ENCODE results near the gene TUSC7. TPM values are rescaled to one million over a fixed set of nuclear protein-coding genes. Genes with fewer than 3 reads are reported as not detected.

Gene TUSC7
- total RNA-seq, 6 experiments from 2014 or later: not detected

- no peak for DNase-seq
- Histone ChIP-seq H3K27ac (no peak overlapping the region), H3K4me1 (no peaks in the 10 kb centered on the region), H3K36me3 (no peaks in the 10 kb centered on the region), H3K4me3 (no peak overlapping the region), H3K27me3 (no peaks in the 10 kb centered on the region), H3K9me3 (no peaks in the 10 kb centered on the region)
- TF ChIP-seq, protein P1, sequence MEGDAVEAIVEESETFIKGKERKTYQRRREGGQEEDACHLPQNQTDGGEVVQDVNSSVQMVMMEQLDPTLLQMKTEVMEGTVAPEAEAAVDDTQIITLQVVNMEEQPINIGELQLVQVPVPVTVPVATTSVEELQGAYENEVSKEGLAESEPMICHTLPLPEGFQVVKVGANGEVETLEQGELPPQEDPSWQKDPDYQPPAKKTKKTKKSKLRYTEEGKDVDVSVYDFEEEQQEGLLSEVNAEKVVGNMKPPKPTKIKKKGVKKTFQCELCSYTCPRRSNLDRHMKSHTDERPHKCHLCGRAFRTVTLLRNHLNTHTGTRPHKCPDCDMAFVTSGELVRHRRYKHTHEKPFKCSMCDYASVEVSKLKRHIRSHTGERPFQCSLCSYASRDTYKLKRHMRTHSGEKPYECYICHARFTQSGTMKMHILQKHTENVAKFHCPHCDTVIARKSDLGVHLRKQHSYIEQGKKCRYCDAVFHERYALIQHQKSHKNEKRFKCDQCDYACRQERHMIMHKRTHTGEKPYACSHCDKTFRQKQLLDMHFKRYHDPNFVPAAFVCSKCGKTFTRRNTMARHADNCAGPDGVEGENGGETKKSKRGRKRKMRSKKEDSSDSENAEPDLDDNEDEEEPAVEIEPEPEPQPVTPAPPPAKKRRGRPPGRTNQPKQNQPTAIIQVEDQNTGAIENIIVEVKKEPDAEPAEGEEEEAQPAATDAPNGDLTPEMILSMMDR (IDR thresholded peaks at IDR 0.05): no peak
- TF ChIP-seq POLR2A (IDR thresholded peaks at IDR 0.05): no peak
- intact Hi-C loops (cut with DNase I): no loop called here
- ATAC-seq: no peak
These were observed 8.5 kb upstream of the TUSC7 start for GRCh38 chr3:116701070-116701469.

DNA sequence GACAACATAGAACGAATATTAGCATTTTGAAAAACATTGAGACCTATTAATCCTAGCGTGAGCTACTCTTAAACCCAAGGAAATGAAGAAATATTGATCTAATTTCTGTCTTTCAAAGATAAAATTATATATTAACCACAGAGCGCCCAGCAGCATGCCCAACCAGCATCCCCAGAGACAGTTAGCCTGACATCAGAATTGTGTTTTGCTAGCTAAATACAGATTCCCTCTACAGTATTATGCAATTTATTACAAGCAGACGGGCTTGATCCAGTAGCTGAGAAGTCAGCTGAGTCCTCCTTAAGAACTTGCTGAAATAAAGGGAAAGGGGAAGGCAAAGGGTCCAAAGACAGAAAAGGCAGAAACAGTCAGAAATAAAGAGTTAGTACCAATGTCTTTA is 7.2 kb upstream of the TUSC7 start:
- Histone ChIP-seq H3K4me3 (no peak overlapping the region), H3K27ac (no peak overlapping the region), H3K4me1 (no peaks in the 10 kb centered on the region), H3K27me3 (no peaks in the 10 kb centered on the region), H3K9me3 (no peaks in the 10 kb centered on the region), H3K36me3 (no peaks in the 10 kb centered on the region)
- no peak for DNase-seq
- WGBS (ENCODE audit: insufficient coverage, low coverage, low lambda C conversion rate, missing lambda C conversion rate): 27% methylated on average over 4 of the region's 4 CpGs
- no peak for TF ChIP-seq POLR2A (IDR thresholded peaks at IDR 0.05)
- TF ChIP-seq, protein P1 (IDR thresholded peaks at IDR 0.05): no peak
- intact Hi-C loops (cut with DNase I): no loop called here
- no peak for ATAC-seq

- H3K27ac ChIP-seq: no peak overlapping the region
- 82% methylated on average over 3 of the region's 3 CpGs for WGBS (ENCODE audit: insufficient coverage, low coverage, low lambda C conversion rate, missing lambda C conversion rate)
- no peaks in the 10 kb centered on the region for H3K9me3 ChIP-seq
- no peaks in the 10 kb centered on the region for H3K4me1 ChIP-seq
- no peaks in the 10 kb centered on the region for H3K36me3 ChIP-seq
- no peaks in the 10 kb centered on the region for H3K27me3 ChIP-seq
- no peak for DNase-seq
- intact Hi-C loops (cut with DNase I): no loop called here
- TF ChIP-seq, protein P1 (IDR thresholded peaks at IDR 0.05): no peak
- no peak for TF ChIP-seq POLR2A (IDR thresholded peaks at IDR 0.05)
- ATAC-seq: no peak
- no peak overlapping the region for H3K4me3 ChIP-seq
These were observed 2.0 kb upstream of the TUSC7 start for GRCh38 chr3:116707531-116707930.

- Histone ChIP-seq H3K27ac (no peak overlapping the region), H3K27me3 (no peaks in the 10 kb centered on the region), H3K4me3 (no peak overlapping the region), H3K4me1 (no peaks in the 10 kb centered on the region), H3K36me3 (no peaks in the 10 kb centered on the region), H3K9me3 (no peaks in the 10 kb centered on the region)
- TF ChIP-seq, protein P1 (IDR thresholded peaks at IDR 0.05): no peak
- TF ChIP-seq POLR2A (IDR thresholded peaks at IDR 0.05): no peak
- DNase-seq: no peak
- no peak for ATAC-seq
- 30% methylated on average over 4 of the region's 4 CpGs for WGBS (ENCODE audit: insufficient coverage, low coverage, low lambda C conversion rate, missing lambda C conversion rate)
- intact Hi-C loops (cut with DNase I): no loop called here
These were observed 6.9 kb downstream of the TUSC7 start for GRCh38 chr3:116716490-116716889.

DNA sequence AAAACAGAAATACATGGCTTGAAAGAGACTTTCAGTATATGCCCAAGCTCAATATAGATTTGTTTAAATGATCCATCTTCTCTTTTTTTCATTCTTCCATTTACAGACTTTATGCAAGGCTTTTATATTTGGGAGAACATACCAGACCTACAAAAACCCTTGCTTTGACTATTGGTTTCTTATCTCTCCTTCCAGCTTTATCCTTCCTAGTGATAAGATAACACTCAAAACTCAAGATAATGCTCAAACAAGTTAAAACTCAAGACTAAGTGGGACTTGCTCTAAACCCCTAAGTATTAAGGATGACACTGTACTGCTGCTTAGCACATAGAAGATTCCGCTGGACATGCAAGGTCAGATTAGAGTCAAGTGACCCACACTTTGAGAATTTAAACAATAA is 8.0 kb downstream of the TUSC7 start:
- Histone ChIP-seq H3K4me3 (no peak overlapping the region), H3K36me3 (no peaks in the 10 kb centered on the region), H3K4me1 (no peaks in the 10 kb centered on the region), H3K27me3 (no peaks in the 10 kb centered on the region), H3K9me3 (no peaks in the 10 kb centered on the region), H3K27ac (no peak overlapping the region)
- ATAC-seq (no peak), DNase-seq (no peak)
- no peak for TF ChIP-seq POLR2A (IDR thresholded peaks at IDR 0.05)
- TF ChIP-seq, protein P1 (IDR thresholded peaks at IDR 0.05): no peak
- intact Hi-C loops (cut with DNase I): no loop called here
- 59% methylated on average over 1 of the region's 1 CpG for WGBS (ENCODE audit: insufficient coverage, low coverage, low lambda C conversion rate, missing lambda C conversion rate)

All from right lobe of liver (tissue), 6 donors.